Umbilical cord (tissue), 2 donors: ENCODE data around the gene HNRNPUL1. TPM values are rescaled to one million over a fixed set of nuclear protein-coding genes. Genes with fewer than 3 reads are reported as not detected.
"Not testable (repeated sequence)": the region's sequence is repeated elsewhere in the genome, so short reads cannot be mapped to it uniquely, and the experiment has no call there.

Experiments used
- DNase-seq: peaks from one replicate; pipeline ENCODE4 v3.0.0-alpha.2; 2015; ENCODE audit warnings: low spot score
- total RNA-seq: library from RNA; depleted of rRNA; stranded (reverse); fragments of >200 nt; gene quantifications from one replicate; pipeline ENCODE4 v1.2.3, GENCODE V29; 2014; ENCODE audit warnings: low replicate concordance; ENCODE audit not compliant: insufficient read depth

The HNRNPUL1 gene
- total RNA-seq, 1 donor from 2014 or later = 56.8 TPM

DNA sequence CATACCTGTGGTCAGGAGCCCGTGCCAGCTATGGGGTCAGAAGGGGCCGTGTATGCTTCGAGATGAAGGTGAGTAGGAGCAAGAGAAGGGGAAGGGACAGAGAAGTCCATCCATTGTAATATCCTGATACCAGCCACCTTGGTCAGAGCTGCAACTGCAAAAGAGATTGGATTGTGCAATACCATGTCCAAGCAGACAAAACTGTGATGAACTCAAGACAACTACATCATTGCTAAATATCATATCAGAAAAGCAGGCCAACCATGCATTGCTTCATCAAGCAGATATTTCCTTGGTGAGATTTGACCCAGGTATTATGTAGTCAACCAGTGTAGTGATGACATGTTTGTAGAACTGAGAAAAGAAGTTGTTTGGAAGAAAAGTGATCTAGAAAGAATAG lies 12.1 kb downstream of the HNRNPUL1 start:
- no peak for DNase-seq

DNA sequence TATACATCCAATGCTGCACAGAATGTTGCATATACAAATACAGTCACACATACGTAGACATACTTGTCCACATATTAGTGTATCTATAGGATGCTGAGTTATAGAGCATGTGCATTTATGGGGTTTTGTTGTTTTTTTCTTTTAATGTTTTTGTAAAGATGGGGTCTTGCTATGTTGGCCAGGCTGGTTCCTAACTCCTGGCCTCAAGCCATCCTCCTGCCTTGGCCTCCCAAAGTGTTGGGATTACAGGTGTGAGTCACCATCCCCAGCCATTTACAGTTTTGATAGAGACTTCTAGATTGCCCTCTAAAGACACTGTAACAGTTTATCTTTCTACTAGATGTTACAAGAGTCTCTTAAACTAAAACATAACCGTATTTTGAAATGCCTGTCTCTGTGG lies 14.3 kb downstream of the HNRNPUL1 start:
- DNase-seq = no peak

DNA sequence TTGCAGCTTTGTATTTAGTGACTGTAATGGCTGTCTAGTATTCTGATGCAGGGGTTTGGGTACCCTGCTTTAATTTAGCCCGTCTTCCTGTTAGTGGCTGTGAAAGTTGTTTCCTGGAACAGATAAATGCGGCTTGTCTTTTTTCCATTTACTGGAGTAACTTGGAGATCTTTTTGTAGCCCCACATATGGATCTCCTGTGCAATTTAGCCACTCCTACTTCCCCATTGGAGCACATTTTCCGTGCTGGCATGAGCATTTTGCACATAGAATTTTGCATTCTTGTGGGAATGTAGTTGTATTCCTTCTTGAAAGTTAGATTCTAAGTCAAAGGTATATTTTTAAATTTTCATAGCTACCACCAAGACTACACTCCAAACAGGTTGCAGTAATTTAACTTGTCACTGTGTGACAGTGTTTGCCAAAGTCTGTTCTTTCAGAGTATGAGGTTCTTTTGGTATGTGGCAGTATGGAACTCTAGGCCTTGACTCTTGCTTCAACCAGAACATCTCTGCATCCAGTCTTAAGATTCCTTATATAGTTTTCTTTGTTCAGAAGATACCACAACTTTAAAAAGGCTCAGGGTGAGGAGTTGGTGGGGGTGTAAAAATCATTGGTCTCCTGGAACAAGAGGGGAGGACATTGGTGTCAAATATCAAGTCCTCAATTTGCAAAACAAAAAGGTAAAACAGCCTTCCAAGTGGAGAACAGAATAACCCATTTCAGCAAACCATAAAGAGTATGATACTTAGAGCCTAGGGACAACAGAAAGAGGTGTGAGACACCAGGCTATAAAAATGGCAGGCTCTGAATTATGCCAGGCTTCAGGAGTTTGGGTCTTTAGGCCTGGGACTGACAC lies 24.7 kb downstream of the HNRNPUL1 start:
- no peak for DNase-seq

DNA sequence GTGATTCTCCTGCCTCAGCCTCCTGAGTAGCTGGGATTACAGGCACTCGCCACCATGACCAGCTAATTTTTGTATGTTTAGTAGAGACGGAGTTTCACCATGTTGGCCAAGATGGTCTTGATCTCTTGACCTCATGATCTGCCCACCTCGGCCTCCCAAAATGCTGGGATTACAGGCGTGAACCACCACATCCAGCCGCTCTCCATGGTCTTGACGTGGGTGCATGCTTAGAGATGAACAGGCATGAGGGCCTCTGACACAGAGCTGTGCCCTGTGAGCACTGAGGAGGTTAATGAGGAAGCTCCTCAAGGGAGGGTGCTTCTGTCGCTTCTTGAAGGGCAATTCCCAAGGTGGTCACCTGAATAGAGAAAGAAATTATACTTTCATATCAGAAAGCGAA lies 25.6 kb downstream of the HNRNPUL1 start:
- DNase-seq = not testable (repeated sequence)

DNA sequence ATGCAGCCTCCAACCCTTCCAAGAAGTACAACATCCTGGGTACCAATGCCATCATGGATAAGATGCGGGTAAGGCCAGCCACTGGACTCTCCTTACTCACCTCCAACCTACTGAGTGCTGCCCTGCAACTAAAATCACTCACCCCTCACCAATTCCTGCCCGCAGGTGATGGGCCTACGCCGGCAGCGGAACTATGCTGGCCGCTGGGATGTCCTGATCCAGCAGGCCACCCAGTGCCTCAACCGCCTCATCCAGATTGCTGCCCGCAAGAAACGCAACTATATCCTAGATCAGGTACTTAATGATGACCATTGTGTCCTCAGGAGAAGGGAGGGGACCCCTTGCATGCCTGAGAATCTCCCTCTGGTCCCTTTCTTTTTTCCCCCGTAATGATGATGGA lies 30.2 kb downstream of the HNRNPUL1 start:
- DNase-seq = no peak

DNA sequence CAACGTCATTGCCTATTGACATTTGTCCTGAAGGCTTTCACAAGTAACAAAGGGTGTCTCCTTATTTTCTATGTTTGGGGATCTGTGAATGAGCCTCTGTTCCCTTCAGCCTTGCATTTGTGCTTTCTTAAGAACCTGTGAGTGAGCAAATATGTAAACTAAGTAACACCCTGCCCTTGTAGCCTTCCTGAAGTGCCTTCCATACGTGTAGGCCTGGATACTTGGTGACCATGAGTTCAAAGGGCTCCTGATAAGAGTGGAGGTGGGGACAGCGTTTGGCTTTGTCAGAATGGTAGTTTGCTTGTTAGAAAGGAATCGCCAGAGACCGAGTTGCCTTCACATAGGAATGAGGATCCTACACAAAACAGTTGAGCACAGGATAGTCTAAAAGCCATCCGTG lies 31.3 kb downstream of the HNRNPUL1 start:
- no peak for DNase-seq

DNA sequence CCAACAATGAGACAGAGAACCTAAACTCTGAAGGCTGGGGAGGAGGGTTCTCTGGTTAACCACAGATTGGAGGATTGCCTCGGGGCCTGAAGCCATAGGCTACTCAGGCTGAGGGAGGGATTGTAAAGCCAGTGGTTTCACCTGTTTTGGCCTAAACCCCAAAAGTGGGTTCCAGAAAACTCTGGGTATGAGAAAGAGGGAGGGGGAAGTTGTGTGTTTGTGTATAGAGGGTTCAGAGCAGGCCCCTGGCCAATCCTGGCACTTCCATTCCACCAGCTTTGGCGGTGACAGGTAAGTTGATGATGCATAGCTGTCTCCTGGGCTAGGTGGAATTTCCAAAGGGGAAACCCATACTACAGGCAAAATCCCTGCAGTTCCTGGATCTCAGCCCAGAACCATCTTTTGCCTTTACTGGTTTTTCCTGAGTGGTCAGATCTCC lies 32.3 kb downstream of the HNRNPUL1 start:
- DNase-seq = no peak

DNA sequence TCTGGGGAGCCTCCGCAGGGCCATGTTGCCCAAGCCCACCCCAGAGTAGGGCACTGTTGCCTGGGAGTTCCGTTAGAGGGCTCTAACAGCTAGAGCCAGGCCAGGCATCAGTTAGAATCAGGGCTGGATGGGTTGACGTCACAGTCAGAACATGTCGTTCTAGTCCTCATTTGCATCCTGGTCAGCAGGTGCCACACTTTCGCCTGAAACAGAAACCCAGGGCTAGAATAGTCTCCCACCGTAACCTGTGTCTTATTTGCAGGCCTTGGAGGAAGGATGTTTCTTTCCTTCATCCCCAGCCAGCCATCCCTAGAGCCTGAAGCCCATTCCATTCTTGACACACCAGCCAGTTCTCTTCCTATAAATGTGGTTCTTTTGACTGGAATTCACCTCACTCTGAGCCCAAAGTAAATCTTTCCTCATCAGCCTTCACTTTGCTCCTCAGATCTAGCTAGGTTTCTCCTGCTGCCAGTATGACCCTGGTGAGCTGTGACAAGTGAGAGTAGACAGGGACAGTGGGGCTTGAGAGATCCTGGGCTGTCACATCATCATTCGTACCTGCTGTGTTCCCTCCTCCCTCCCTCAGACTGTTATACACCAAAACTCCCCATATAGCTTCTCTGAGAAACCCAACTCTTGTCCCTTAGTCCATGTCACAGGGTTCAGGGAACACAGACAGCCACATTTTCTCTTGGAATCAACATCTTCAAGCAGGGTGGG lies 33.6 kb downstream of the HNRNPUL1 start:
- no peak for DNase-seq

DNA sequence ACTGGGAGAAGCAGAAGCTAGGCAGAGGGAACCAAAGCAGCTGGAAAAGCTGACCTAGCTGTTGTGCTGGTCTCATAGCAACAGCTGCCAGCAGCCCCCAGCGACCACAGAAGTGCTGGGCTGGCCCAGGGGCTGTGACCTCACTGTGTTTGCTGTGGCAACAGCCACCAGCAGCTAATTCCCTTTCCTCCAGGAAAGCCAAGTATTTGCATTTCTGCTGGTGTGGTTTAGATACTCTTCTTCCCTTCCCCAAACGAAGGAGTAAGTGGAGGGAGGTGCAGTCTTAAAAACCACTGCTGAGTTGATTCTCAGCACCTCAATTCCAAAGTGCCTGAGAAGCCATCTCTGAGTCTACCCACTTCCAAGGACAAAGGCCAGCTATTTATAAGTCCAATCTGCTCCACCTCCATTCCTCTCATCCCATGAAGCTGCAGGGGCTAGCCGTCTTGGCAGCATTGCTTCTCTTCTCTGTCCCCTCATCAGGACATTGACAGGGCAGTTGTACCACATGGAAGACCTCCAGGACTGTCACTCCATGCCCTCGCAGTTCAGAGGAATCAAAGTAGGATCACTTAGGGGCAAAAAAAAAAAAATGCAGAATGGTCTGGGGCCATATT lies 34.3 kb downstream of the HNRNPUL1 start:
- DNase-seq = peak; percentile 75

DNA sequence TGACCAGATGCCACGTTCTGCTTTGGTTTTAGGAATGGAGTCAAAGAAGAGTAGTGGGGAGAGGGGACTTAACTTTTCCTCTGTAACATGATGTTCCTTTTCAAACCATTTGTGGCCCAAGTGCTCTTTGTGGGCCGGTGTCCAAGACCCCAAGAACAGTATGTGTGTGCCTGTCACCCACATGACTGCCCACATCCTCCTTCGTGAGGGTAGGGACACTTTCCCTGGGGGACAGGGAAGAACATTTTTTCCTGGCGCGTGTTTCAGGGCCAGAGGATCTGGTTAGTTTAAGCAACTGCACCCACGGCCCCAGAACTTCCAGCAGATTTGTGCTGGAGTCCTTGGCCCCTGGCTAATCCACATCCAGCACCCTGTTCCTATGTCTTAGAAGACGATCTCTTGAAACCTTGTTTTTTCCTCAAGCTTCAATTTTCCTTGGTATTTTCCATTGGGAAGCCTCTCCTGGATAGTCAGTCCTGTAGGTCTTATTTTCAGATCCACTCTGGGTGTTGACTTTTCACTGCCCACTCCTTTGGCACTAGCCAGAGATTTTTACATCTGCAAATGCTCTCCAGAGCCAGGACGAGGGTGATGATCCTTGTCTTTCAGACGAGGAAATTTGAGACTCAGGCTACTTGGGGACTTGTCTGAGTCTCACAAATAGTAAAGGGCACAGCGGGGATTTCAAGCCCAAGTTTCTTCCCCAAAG lies 35.0 kb downstream of the HNRNPUL1 start:
- no peak for DNase-seq

DNA sequence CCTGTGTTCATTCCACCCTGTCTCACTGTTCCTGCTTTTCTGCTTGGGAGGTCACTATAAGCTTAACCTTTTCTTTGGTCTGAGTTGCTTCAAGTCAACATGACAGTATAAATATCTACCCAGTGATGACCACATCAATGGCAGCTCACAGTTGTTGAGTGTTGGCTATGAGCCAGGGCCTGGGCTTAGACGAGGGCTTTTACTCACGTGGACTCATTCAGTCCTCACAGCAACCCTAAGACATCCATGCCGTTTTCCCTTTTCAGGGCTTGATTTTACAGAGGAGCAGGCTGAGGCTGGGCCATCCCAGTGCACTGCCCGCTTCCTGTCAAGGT lies 35.5 kb downstream of the HNRNPUL1 start:
- peak; percentile 51 for DNase-seq

DNA sequence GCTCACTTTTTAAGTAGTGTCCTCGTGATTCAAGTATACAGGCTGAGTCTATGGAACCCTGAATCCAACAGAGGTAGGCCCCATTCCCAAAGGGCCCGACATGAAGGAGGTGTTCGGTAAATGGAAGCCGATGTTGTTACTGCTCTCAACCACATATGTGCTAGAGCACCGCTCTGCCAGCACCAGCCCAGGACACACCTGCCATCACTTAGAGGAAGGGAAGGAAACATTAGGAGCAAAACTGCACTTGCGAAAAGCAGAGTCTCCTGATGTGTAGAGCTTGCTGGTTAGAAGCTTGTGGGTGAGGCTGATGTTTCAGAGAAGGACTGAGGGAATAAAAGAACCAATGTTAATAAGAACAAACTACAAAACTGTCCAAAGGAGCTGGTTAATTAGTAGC lies 36.4 kb downstream of the HNRNPUL1 start:
- DNase-seq = no peak

DNA sequence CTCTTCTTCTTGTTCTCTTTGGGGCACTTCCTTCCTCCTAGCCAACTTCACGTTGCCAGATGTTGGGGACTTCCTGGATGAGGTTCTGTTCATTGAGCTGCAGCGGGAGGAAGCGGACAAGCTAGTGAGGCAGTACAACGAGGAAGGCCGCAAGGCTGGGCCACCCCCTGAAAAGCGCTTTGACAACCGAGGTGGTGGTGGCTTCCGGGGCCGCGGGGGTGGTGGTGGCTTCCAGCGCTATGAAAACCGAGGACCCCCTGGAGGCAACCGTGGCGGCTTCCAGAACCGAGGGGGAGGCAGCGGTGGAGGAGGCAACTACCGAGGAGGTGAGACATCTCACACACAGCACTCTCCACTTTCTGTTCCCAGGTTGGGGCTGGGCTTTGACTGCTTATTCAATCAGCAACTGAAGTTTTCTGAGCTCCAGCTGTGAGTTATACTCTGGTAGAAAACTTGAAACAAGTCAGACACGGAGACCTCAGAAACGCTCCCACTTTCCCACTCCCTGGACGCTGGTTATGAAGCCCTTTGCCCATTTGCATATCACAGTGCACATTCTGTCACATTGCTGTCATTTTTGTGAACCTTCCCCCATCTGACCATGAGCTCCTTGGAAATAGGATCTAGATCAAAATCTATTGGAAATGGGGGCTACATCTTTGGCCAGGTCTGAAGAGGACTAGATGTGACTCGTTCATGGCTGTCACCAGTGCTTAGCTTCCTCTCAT lies 38.6 kb downstream of the HNRNPUL1 start:
- no peak for DNase-seq

DNA sequence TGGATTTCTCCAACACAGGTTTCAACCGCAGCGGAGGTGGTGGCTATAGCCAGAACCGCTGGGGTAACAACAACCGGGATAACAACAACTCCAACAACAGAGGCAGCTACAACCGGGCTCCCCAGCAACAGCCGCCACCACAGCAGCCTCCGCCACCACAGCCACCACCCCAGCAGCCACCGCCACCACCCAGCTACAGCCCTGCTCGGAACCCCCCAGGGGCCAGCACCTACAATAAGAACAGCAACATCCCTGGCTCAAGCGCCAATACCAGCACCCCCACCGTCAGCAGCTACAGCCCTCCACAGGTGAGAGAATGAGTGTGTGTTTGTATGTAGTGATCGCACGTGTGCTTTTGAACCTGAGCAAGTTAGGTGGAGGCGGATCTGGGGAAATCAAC lies 39.8 kb downstream of the HNRNPUL1 start:
- no peak for DNase-seq

DNA sequence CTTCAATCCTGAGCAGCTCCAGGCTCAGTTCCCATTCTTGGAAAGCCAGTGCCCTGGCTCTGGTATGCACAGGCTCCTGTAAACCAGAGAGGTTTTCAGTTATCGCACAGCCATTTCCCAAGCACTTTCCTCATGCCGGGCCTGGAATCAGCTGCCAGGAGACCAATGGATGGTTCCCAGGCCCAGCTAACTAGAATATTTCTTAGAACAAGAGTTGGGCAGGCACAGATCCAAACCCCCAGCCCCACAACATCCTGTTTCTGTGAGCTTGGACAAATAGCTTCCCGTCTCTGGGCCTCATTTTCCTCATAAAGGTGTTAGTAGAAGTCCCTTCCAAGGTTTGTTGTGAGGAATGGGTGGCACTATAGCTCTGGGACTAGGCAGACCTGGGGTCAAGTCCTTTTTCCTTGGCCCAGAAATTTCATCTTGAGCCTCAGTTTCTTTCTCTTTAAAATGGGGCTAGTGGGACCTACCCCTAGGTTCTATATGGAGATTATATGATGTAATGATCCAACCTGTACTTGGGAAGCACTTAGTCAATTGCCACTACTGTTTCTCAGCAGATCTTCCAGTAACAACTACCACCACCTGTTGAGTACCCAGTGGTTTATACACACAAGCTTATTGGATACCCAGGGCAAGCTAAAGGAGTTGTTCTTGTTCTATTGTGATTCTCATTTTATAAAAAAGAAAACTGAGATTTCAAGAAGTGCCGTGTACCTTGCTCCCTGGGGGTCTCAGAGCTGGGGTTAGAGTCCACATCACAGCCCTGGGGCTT lies 40.7 kb downstream of the HNRNPUL1 start:
- no peak for DNase-seq

DNA sequence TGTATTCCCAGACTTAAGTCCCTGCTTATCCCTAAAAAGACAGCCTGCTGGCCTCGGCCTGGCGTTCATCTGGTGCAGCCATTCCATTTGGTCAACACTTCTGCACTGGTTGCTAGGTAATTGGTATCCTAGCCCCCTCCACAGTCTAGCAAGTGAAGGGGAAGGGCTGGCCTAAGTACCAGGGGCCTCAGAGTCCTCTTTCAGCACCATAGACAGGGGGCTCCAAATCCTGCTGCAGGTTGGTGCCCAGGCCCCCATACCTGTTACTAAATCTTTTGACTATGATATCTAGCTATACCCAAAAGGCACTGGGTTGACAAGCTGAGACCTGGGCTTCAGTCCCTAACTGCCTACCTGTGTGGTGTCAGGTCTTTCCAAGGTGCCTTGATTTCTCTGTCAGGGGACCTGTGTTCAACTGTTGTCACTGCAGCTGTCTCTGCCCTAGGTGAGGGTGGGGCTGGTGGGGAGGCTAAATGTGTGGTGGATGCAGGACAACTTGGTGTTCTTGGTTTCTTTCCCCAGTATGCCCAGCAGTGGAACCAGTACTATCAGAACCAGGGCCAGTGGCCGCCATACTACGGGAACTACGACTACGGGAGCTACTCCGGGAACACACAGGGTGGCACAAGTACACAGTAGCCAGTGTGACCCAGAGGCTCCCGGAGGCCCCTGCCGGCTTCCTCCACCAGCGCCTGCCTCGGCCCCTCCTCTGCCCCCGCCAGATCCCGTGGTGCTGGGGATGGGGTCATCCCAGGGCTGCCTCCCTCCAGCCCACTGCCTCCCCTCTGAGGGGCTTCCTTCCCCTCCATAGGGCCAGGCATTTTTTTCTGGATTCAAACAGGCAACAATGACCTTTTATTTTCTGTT lies 42.0 kb downstream of the HNRNPUL1 start:
- no peak for DNase-seq

DNA sequence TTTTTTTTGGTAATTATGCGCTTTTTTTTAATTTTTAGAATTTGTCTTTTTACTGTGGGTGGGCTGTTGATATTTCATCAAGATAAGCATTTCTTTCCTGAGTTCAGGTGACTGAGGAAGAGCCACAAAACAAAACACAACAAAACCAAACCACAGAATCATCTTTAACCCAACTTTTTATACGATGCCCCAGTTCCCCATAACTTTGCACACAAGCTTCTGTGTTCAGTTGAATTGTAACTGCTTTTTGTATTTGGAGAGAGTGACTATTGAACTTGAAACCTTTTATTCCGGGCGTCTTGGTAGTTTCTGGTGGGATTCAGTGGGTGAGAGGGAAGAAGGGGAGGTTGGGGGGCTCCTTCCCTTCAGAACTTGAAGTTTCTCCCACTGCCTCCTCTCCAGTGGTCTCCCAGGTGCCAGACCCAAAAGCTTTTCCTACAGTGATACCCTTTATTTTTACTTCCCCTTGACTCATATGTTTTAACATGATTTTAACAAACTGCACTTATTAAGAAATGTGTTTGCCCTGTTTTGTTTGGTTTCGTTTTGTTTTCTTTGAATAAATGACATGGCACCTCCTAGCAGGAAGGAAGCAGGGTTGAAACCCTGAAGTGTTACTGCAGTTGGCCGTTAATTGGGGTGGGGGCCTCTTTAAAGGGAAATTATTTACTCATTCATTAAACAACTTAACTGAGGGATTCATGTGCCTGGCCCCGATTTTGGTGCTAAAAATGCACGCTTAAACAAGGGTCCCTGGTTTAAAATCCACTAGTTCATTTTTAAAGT lies 43.1 kb downstream of the HNRNPUL1 start:
- DNase-seq = no peak

DNA sequence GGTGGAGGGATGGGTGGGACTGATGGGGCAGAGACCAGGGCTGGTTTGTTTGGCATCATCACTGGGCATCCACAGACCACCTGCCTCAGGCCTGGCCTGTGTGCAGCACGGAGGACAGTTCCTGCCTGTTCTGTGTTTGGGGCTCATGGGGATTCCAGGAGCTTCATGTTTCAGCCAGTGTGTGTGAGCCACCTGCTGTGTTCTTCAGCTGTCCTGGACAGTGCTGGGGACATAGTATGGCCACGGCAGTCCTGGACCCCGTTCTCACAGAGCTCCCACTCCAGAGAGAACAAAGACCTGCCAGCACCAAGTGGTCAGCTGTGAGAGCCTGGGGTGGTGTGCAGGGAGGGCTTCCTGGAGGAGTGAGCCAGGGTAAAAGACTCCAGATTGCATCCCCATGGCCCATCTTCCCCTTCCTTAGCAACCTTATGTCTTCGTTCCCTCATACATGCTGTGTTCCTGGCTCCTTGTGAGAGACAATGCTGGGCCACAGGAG lies 43.8 kb downstream of the HNRNPUL1 start:
- no peak for DNase-seq
